A673 (cell line): ENCODE measurements around the gene AGPAT3. TPM values are rescaled to one million over a fixed set of nuclear protein-coding genes. Genes with fewer than 3 reads are reported as not detected.

Experiments used
- BruUV-seq: library from RNA; stranded (reverse); fragments of 400-500 nt; replicated peaks from 2 replicates; lab custom pipeline; 2021; lab: Mats Ljungman, UMichigan
- CTCF ChIA-PET: fragments of 300-600 bp; sonication (Branson Sonifier 250); formaldehyde crosslinking; loops from one replicate; lab custom pipeline; 2022; ENCODE audit warnings: antibody characterized with exemption; lab: Charles Lee
- POLR2A ChIA-PET: fragments of 300-600 bp; sonication (Branson Sonifier 250); formaldehyde crosslinking; loops from one replicate; lab custom pipeline; 2022; ENCODE audit warnings: antibody characterized with exemption; ENCODE audit not compliant: low non-redundant PET; lab: Charles Lee
- DNase-seq: peaks from one replicate; pipeline ENCODE4 v3.0.0-alpha.2; 2015; ENCODE audit warnings: low spot score
- H3K27ac ChIP-seq: fragments of 200-600 bp; sonication (generic); 2 replicates; pipeline ENCODE4 v1.5.1; 2016; ENCODE audit warnings: mixed run types, low read depth, mild to moderate bottlenecking, mixed read lengths, antibody characterized with exemption, low read length; ENCODE audit not compliant: poor library complexity, severe bottlenecking
- H3K27me3 ChIP-seq: fragments of 200-600 bp; sonication (generic); replicated peaks from 2 replicates; pipeline ENCODE4 v1.6.1; 2017; ENCODE audit warnings: mixed run types, low read depth, mild to moderate bottlenecking, mixed read lengths, antibody characterized with exemption, low read length; ENCODE audit not compliant: insufficient read depth, poor library complexity
- H3K36me3 ChIP-seq: fragments of 200-600 bp; sonication (generic); 2 replicates; pipeline ENCODE4 v1.6.1; 2016; ENCODE audit warnings: mixed run types, mild to moderate bottlenecking, mixed read lengths, antibody characterized with exemption, low read length; ENCODE audit not compliant: insufficient read depth, poor library complexity, severe bottlenecking
- H3K4me1 ChIP-seq: fragments of 200-600 bp; sonication (generic); 2 replicates; pipeline ENCODE4 v1.6.1; 2017; ENCODE audit warnings: mixed run types, mild to moderate bottlenecking, mixed read lengths, antibody characterized with exemption, low read length; ENCODE audit not compliant: insufficient read depth, poor library complexity, severe bottlenecking
- H3K4me3 ChIP-seq: fragments of 200-600 bp; sonication (generic); 2 replicates; pipeline ENCODE4 v1.5.1; 2016; ENCODE audit warnings: low read depth, mixed run types, mild to moderate bottlenecking, mixed read lengths, low read length; ENCODE audit not compliant: poor library complexity, severe bottlenecking
- H3K9me3 ChIP-seq: fragments of 200-600 bp; sonication (generic); 2 replicates; pipeline ENCODE4 v1.6.1; 2016; ENCODE audit warnings: mixed run types, low read depth, mild to moderate bottlenecking, mixed read lengths, antibody characterized with exemption, low read length; ENCODE audit not compliant: poor library complexity, severe bottlenecking
- EZH2 ChIP-seq: fragments of 200-600 bp; sonication (generic); IDR thresholded peaks from 2 replicates; pipeline ENCODE4 v1.6.1; 2017; ENCODE audit warnings: borderline replicate concordance, low read depth, mild to moderate bottlenecking, mixed read lengths, antibody characterized with exemption, low read length; ENCODE audit not compliant: poor library complexity, severe bottlenecking
- intact Hi-C: fragments of 100-400 bp; cut with micrococcal nuclease; formaldehyde crosslinking; loops from one replicate; pipeline ENCODE4 v1.10.0; 2022; ENCODE audit not compliant: unreplicated experiment
- total RNA-seq: library from RNA; stranded (reverse); gene quantifications from 2 replicates; pipeline ENCODE4 v1.2.3, GENCODE V29; 2021
- TF ChIP-seq, protein P1 (sequence below): fragments of 300-800, 200-600 bp; sonication (generic); conservative IDR thresholded peaks from 2 replicates; pipeline ENCODE4 v1.5.1; 2017; ENCODE audit warnings: low read depth, mild to moderate bottlenecking, antibody characterized with exemption, low read length, moderate library complexity, mixed read lengths

The AGPAT3 gene
- total RNA-seq, 1 experiment from 2014 or later, result 69.6 TPM

DNA sequence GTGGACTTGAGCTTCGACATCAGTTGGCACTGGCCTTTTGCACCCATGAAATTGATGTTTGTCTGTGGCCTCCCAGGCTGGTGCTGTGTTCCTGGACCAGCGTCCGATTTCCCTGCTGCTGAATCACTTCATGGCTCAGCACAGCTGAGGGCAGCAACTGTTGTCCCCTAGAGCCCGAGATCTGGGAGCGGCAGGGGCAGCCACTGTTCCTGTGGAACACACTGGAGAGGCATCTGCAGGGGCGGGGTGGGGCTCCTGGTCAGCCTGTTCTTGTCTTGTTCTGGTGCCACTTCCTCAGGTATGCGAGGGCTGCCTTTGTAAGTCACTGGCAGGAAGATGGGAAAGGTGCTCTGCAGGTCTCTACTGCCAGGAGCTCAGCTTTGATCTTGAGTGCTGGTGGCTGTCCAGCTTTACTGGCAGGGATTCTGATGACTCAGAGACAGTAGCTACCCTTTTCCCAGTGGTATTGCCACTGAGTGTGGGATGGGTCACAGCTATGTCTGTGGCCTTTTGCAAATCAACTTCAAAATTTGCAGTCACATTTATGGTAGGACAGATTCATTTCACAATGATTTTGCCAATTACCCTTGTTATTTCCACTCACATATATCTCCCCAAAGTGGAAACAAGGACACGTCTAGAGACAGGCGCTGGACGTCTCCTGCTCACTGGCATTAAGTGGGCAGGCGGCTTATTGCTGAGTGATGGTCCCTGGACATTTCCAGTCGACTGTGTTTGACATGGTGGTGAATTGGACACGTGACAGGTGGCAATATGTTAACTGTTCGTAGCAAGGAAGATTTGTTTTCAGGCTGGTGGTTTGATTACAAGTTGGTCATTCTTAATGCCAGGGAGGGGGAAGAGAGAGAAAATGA, 15.3 kb downstream of the AGPAT3 start:
- no peaks in the 10 kb centered on the region for H3K9me3 ChIP-seq
- no peak for DNase-seq
- peaks cover 11% of the 10 kb centered on the region for H3K4me1 ChIP-seq
- H3K27me3 ChIP-seq, result no peaks in the 10 kb centered on the region
- POLR2A ChIA-PET, result no interaction called here
- H3K4me3 ChIP-seq, result no peak overlapping the region
- peaks cover 6% of the 10 kb centered on the region for H3K36me3 ChIP-seq
- CTCF ChIA-PET, result no interaction called here
- H3K27ac ChIP-seq, result no peak overlapping the region
- TF ChIP-seq, protein P1, sequence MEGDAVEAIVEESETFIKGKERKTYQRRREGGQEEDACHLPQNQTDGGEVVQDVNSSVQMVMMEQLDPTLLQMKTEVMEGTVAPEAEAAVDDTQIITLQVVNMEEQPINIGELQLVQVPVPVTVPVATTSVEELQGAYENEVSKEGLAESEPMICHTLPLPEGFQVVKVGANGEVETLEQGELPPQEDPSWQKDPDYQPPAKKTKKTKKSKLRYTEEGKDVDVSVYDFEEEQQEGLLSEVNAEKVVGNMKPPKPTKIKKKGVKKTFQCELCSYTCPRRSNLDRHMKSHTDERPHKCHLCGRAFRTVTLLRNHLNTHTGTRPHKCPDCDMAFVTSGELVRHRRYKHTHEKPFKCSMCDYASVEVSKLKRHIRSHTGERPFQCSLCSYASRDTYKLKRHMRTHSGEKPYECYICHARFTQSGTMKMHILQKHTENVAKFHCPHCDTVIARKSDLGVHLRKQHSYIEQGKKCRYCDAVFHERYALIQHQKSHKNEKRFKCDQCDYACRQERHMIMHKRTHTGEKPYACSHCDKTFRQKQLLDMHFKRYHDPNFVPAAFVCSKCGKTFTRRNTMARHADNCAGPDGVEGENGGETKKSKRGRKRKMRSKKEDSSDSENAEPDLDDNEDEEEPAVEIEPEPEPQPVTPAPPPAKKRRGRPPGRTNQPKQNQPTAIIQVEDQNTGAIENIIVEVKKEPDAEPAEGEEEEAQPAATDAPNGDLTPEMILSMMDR, result no peak
- no peak for TF ChIP-seq EZH2
- intact Hi-C loops, result no loop called here
- BruUV-seq, result no TSS peak

DNA sequence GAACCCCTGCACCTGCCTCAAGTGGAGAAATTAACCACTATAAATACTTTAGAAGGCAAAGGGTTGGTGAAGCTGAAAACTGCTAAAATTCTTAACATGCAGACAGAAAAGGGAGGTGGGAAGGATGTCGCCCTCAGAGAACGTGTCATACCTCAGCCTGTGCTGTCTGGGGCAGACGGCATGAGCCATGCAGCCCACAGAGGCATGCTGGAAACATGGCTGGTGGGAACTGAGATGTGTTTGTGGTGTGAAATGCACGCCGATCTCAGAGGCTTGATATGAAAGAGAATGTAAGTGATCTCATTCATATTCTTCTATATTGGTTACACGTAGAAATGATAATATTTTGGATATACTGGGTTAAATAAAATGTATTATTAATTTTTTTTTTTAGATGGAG, 16.3 kb downstream of the AGPAT3 start:
- no peak for TF ChIP-seq EZH2
- TF ChIP-seq, protein P1, result no peak
- TSS peak; percentile 17 for BruUV-seq
- Histone ChIP-seq H3K27me3 (no peaks in the 10 kb centered on the region), H3K27ac (no peak overlapping the region), H3K4me1 (peaks cover 8% of the 10 kb centered on the region), H3K4me3 (no peak overlapping the region), H3K9me3 (no peaks in the 10 kb centered on the region), H3K36me3 (peaks cover 3% of the 10 kb centered on the region)
- CTCF ChIA-PET, result no interaction called here
- POLR2A ChIA-PET, result no interaction called here
- no peak for DNase-seq
- intact Hi-C loops, result no loop called here

DNA sequence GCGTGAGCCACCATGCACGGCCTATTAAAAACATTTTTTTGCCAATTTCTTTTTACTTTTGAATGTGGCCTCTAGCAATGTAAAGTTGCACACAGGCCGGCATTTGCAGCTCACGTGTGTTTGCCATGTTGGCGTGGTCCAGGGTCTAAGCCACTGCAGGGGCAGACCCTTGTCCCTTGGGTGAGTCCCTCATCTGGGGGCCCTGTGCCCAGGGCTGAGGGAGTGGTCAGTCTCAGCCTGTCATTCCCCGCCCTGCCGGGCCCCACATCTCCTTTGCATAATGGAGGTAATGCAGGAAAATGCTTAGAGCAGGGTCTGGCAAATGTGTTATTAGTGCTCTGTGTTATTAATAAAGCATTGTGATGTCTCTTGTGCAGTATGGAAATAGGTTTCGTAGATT, 16.9 kb downstream of the AGPAT3 start:
- intact Hi-C loops, result no loop called here
- no peaks in the 10 kb centered on the region for H3K27me3 ChIP-seq
- peaks cover 3% of the 10 kb centered on the region for H3K36me3 ChIP-seq
- no TSS peak for BruUV-seq
- no peaks in the 10 kb centered on the region for H3K9me3 ChIP-seq
- H3K4me1 ChIP-seq, result peaks cover 5% of the 10 kb centered on the region
- no peak for TF ChIP-seq EZH2
- TF ChIP-seq, protein P1, result no peak
- no peak for DNase-seq
- no peak overlapping the region for H3K27ac ChIP-seq
- POLR2A ChIA-PET, result no interaction called here
- H3K4me3 ChIP-seq, result no peak overlapping the region
- CTCF ChIA-PET, result no interaction called here
